Neutrophil (primary cell): ENCODE data around the gene HPS5.
"Not testable (repeated sequence)": the region's sequence is repeated elsewhere in the genome, so short reads cannot be mapped to it uniquely, and the experiment has no call there.

ENCODE experiments used
- H3K27ac ChIP-seq: fragments of 200-600 bp; sonication (generic); 2 replicates; pipeline ENCODE4 v1.5.1; 2016; ENCODE audit warnings: mild to moderate bottlenecking, moderate library complexity
- H3K27me3 ChIP-seq: fragments of 200-600 bp; sonication (generic); 2 replicates; pipeline ENCODE4 v1.6.0; 2016; ENCODE audit warnings: mild to moderate bottlenecking
- H3K36me3 ChIP-seq: fragments of 200-600 bp; sonication (generic); 2 replicates; pipeline ENCODE4 v1.5.1; 2017
- H3K4me1 ChIP-seq, 2 experiments: fragments of 200-600 bp in 1 of 2; sonication (generic) in 1 of 2; 1 replicate in 1 of 2; 2 replicates in 1 of 2; pipeline versions ENCODE4 v1.5.1 to v1.6.1; 2013 to 2016; ENCODE audit warnings: low read depth in 1 of 2, low read length in 1 of 2, mild to moderate bottlenecking in 1 of 2, moderate library complexity in 1 of 2; ENCODE audit not compliant: control insufficient read depth in 1 of 2, insufficient read depth in 1 of 2
- H3K4me3 ChIP-seq, 2 experiments: fragments of 200-600 bp in 1 of 2; sonication (generic) in 1 of 2; 1 replicate in 1 of 2; 2 replicates in 1 of 2; pipeline ENCODE4 v1.5.1; 2013 to 2016; ENCODE audit warnings: low read depth in 1 of 2, low read length in 1 of 2, mild to moderate bottlenecking in 1 of 2, moderate library complexity in 1 of 2
- H3K9me3 ChIP-seq: fragments of 200-600 bp; sonication (generic); 2 replicates; pipeline ENCODE4 v1.5.1; 2016
- TF ChIP-seq, protein P1 (sequence below): fragments of 200-600 bp; sonication (generic); IDR thresholded peaks from 2 replicates; pipeline ENCODE4 v1.5.1; 2016; ENCODE audit warnings: antibody characterized with exemption

HPS5 gene

DNA sequence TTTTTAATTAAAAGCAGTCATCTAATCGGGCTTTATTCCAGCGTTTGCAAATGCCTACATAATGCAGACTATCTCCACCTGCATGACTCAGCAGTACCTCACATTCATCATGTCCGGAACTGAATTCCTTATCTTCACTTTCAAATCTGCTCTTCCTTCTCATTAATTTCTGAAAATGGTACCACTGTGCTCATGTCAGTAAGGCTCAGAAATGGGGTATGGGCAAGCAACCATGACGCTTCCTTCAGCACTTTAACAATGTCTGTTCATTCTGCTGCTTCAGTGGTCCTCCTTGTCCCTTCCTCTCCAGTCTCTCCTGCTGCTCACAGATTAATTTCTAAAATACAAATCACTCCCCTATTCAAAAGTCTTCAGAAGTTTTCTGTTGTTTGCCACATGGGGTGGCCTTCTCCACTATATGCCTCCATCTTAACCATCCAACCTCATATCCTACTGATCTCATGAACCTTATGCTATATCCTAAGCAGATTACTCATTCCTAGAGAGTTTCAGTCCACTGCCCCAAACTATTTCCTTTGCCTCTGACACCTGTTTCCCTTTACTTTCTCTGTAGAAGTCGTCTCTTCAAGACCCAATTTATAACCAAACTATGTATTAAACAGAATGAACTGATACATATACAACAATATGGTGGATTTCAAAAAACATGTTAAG is 7.4 kb upstream of the HPS5 start:
- Histone ChIP-seq H3K36me3 (peaks cover 28% of the 10 kb centered on the region), H3K4me1 (peaks cover 4 to 6% of the 10 kb centered on the region in 2 experiments), H3K4me3 (no peak overlapping the region), H3K27me3 (no peaks in the 10 kb centered on the region), H3K9me3 (no peaks in the 10 kb centered on the region), H3K27ac (peak overlapping the region; percentile 8)
- TF ChIP-seq, protein P1, sequence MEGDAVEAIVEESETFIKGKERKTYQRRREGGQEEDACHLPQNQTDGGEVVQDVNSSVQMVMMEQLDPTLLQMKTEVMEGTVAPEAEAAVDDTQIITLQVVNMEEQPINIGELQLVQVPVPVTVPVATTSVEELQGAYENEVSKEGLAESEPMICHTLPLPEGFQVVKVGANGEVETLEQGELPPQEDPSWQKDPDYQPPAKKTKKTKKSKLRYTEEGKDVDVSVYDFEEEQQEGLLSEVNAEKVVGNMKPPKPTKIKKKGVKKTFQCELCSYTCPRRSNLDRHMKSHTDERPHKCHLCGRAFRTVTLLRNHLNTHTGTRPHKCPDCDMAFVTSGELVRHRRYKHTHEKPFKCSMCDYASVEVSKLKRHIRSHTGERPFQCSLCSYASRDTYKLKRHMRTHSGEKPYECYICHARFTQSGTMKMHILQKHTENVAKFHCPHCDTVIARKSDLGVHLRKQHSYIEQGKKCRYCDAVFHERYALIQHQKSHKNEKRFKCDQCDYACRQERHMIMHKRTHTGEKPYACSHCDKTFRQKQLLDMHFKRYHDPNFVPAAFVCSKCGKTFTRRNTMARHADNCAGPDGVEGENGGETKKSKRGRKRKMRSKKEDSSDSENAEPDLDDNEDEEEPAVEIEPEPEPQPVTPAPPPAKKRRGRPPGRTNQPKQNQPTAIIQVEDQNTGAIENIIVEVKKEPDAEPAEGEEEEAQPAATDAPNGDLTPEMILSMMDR = no peak

GRCh38 chr11:18324381-18324780 is 2.4 kb upstream of the HPS5 start:
- peaks cover 6% of the 10 kb centered on the region for H3K36me3 ChIP-seq
- peaks cover 32 to 39% of the 10 kb centered on the region in 2 experiments for H3K4me1 ChIP-seq
- TF ChIP-seq, protein P1 = no peak
- no peak overlapping the region for H3K4me3 ChIP-seq
- H3K9me3 ChIP-seq = no peaks in the 10 kb centered on the region
- no peaks in the 10 kb centered on the region for H3K27me3 ChIP-seq
- H3K27ac ChIP-seq = peak overlapping the region; percentile 95

GRCh38 chr11:18323881-18324280 is 1.9 kb upstream of the HPS5 start:
- not testable (repeated sequence) for H3K36me3 ChIP-seq, H3K9me3 ChIP-seq, H3K27me3 ChIP-seq, H3K4me3 ChIP-seq
- H3K4me1 ChIP-seq = peaks cover 32 to 39% of the 10 kb centered on the region in 2 experiments
- H3K27ac ChIP-seq = peak overlapping the region; percentile 95

DNA sequence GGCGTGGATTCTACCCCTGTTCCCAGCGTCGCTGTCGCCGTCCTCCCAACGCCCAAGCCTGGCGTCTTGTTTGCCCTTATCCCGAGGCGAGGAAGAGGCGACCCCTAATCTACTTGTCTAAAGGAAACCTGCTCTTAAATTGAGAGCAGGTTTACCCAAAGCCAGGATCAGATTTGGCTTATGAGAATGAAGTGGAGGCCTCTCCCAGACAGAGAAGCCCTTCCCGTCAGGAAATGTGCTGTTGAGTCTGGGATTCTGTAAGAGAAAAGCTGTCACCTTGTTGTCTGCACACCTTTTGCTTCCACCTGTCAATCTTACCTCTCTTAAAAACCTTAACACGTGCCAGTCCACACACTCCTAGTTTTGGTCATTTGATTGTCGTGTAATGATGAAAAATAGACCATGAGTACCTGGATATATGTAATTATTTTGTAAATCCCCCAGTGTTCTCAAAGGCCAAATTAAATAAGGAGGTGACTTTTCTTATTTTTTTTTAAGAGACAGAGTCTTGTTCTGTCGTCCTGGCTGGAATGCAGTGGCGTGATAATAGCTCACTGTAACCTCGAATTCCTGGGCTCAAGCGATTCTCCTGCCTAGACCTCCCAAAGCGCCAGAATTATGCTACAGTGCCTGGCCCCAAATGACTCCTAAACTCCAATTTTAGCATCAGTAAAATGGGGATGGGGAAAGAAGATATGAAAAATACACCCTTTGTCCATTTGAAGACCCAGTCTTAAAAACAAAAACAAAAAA is 1.1 kb upstream of the HPS5 start:
- peaks cover 32 to 39% of the 10 kb centered on the region in 2 experiments for H3K4me1 ChIP-seq
- no peaks in the 10 kb centered on the region for H3K27me3 ChIP-seq
- H3K4me3 ChIP-seq = peak overlapping the region; percentile 85 to 87
- H3K9me3 ChIP-seq = no peaks in the 10 kb centered on the region
- peaks cover 6% of the 10 kb centered on the region for H3K36me3 ChIP-seq
- peak overlapping the region; percentile 95 for H3K27ac ChIP-seq
- TF ChIP-seq, protein P1 = no peak

DNA sequence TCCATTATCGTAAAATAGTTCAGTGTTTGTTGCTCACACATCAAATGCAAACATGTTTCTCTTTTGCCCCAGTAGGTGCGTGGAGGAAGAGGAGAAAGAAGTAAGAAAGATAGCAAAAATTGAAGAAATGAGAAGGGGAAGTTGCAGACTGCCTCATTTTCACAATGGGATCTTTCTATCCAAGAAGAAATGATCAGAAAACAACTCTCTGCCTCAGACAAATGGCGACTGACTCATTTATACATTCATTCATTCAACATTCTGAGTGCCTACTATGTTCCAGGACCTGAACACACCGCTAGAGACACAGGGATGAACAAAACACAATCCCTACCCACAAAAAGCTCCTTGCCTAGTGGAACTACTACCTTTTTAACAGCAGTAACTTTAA is 367 bp downstream of the HPS5 start:
- peak overlapping the region; percentile 95 for H3K27ac ChIP-seq
- no peaks in the 10 kb centered on the region for H3K9me3 ChIP-seq
- peak overlapping the region; percentile 85 to 87 for H3K4me3 ChIP-seq
- no peaks in the 10 kb centered on the region for H3K27me3 ChIP-seq
- TF ChIP-seq, protein P1 = no peak
- peaks cover 6% of the 10 kb centered on the region for H3K36me3 ChIP-seq
- H3K4me1 ChIP-seq = peaks cover 32 to 39% of the 10 kb centered on the region in 2 experiments

- Histone ChIP-seq H3K9me3 (no peaks in the 10 kb centered on the region), H3K36me3 (no peaks in the 10 kb centered on the region), H3K27me3 (no peaks in the 10 kb centered on the region), H3K4me1 (peaks cover 32 to 39% of the 10 kb centered on the region in 2 experiments), H3K27ac (peak overlapping the region; percentile 95), H3K4me3 (peak overlapping the region in 1 of 2 experiments; percentile 85)
- TF ChIP-seq, protein P1 = no peak
Measured at GRCh38 chr11:18320617-18321016, 1.3 kb downstream of the HPS5 start.
